Endothelial cell of umbilical vein (primary cell): ENCODE measurements around the gene CNEP1R1. TPM values are rescaled to one million over a fixed set of nuclear protein-coding genes. Genes with fewer than 3 reads are reported as not detected.

Source experiments
- BruUV-seq: library from RNA; stranded (reverse); fragments of 400-500 nt; replicated peaks from 2 replicates; lab custom pipeline; 2021; lab: Mats Ljungman, UMichigan
- CTCF ChIA-PET: fragments of 300-600, 350-600 bp; sonication (Branson Sonifier 250); formaldehyde crosslinking; loops from one replicate; lab custom pipeline; 2021; ENCODE audit warnings: antibody characterized with exemption, inconsistent platforms; lab: Charles Lee
- POLR2A ChIA-PET: fragments of 300-600, 350-600 bp; sonication (Branson Sonifier 250); formaldehyde crosslinking; loops from one replicate; lab custom pipeline; 2021; ENCODE audit warnings: antibody characterized with exemption, inconsistent platforms; lab: Charles Lee
- DNase-seq: peaks from one replicate; pipeline ENCODE4 v3.0.0-alpha.2; 2011; ENCODE audit warnings: low read depth, low spot score
- FAIRE-seq: peaks from 2 replicates; lab custom pipeline; 2011; peaks lifted over from hg19 to GRCh38; lab: Jason Lieb, UNC
- H2AFZ ChIP-seq: 2 replicates; pipeline ENCODE4 v1.6.0; 2012; ENCODE audit warnings: low read depth, low read length, control low read depth, inconsistent platforms
- H3K27ac ChIP-seq: 2 replicates; pipeline ENCODE4 v1.5.1; 2011; ENCODE audit warnings: low read depth, mild to moderate bottlenecking, control low read depth, low read length, moderate library complexity; ENCODE audit not compliant: insufficient read depth
- H3K27me3 ChIP-seq, 2 experiments: 2 replicates each; pipeline versions ENCODE4 v1.6.0 to v1.6.1; 2011; ENCODE audit warnings: low read length in 2 of 2, mixed read lengths in 1 of 2; ENCODE audit not compliant: control insufficient read depth in 2 of 2, insufficient read depth in 2 of 2
- H3K36me3 ChIP-seq, 2 experiments: 2 replicates in 1 of 2; 3 replicates in 1 of 2; pipeline ENCODE4 v1.5.1; 2011; ENCODE audit warnings: low read length in 2 of 2, mild to moderate bottlenecking in 1 of 2, moderate library complexity in 1 of 2; ENCODE audit not compliant: control insufficient read depth in 2 of 2, insufficient read depth in 2 of 2; ENCODE audit errors: extremely low read depth in 1 of 2
- H3K4me1 ChIP-seq: 3 replicates; pipeline ENCODE4 v1.5.1; 2011; ENCODE audit warnings: mild to moderate bottlenecking, low read length; ENCODE audit not compliant: control insufficient read depth, insufficient read depth; ENCODE audit errors: extremely low read depth
- H3K4me2 ChIP-seq: 2 replicates; pipeline ENCODE4 v1.6.1; 2011; ENCODE audit warnings: low read length, control low read depth, mixed read lengths; ENCODE audit not compliant: insufficient read depth
- H3K4me3 ChIP-seq, 3 experiments: fragments of 200-600 bp in 1 of 3; sonication (generic), shearing (Covaris generic) in 1 of 3; replicated peaks in 1 of 3; 2 replicates each; pipeline ENCODE4 v1.5.1; 2011 to 2016; ENCODE audit warnings: control low read depth in 3 of 3, low read length in 3 of 3, mild to moderate bottlenecking in 2 of 3, inconsistent platforms in 1 of 3, low read depth in 1 of 3, moderate library complexity in 1 of 3; ENCODE audit not compliant: insufficient read depth in 1 of 3
- H3K79me2 ChIP-seq: 2 replicates; pipeline ENCODE4 v1.6.0; 2012; ENCODE audit warnings: low read length, inconsistent platforms; ENCODE audit not compliant: control insufficient read depth, insufficient read depth
- H3K9ac ChIP-seq: replicated peaks from 2 replicates; pipeline ENCODE3; 2011; ENCODE audit warnings: low read length, control low read depth; ENCODE audit not compliant: insufficient read depth; ENCODE audit errors: extremely low read depth
- H3K9me1 ChIP-seq: replicated peaks from 3 replicates; pipeline ENCODE4 v1.6.0; 2011; ENCODE audit warnings: mild to moderate bottlenecking, low read length; ENCODE audit not compliant: control insufficient read depth, insufficient read depth; ENCODE audit errors: extremely low read depth
- H3K9me3 ChIP-seq: replicated peaks from 2 replicates; pipeline ENCODE4 v1.5.1; 2012; ENCODE audit warnings: low read length, inconsistent platforms; ENCODE audit not compliant: control insufficient read depth, insufficient read depth
- H4K20me1 ChIP-seq: replicated peaks from 2 replicates; pipeline ENCODE3; 2011; ENCODE audit warnings: mild to moderate bottlenecking, low read length; ENCODE audit not compliant: control insufficient read depth, insufficient read depth; ENCODE audit errors: extremely low read depth
- CTCF ChIP-seq, 2 donors: IDR thresholded peaks; 1 replicate in 1 of 2; 2 replicates in 1 of 2; pipeline ENCODE4 v1.5.1; 2011; ENCODE audit warnings: low read length in 2 of 2, mild to moderate bottlenecking in 2 of 2, moderate library complexity in 2 of 2, control low read depth in 1 of 2, inconsistent platforms in 1 of 2, low read depth in 1 of 2; ENCODE audit not compliant: insufficient read depth in 1 of 2; ENCODE audit errors: extremely low read depth in 1 of 2
- EZH2 ChIP-seq: IDR thresholded peaks from 2 replicates; pipeline ENCODE4 v1.6.1; 2012; ENCODE audit warnings: borderline replicate concordance, low read depth, mild to moderate bottlenecking, moderate library complexity, low read length, inconsistent platforms; ENCODE audit not compliant: severe bottlenecking
- FOS ChIP-seq: IDR thresholded peaks from 2 replicates; pipeline ENCODE4 v1.6.1; 2011; ENCODE audit warnings: mild to moderate bottlenecking, low read length, moderate library complexity, borderline replicate concordance; ENCODE audit not compliant: insufficient read depth
- JUN ChIP-seq: IDR thresholded peaks from 2 replicates; pipeline ENCODE4 v1.6.1; 2011; ENCODE audit warnings: borderline replicate concordance, low read depth; ENCODE audit not compliant: insufficient read length, insufficient read depth
- MAX ChIP-seq: IDR thresholded peaks from 2 replicates; pipeline ENCODE4 v1.6.1; 2011; ENCODE audit not compliant: insufficient read depth, insufficient read length
- MYC ChIP-seq: IDR thresholded peaks from one replicate; pipeline ENCODE4 v1.6.1; 2011; ENCODE audit warnings: mild to moderate bottlenecking, low read depth, low read length
- POLR2A ChIP-seq: IDR thresholded peaks from 2 replicates; pipeline ENCODE4 v1.6.1; 2012; ENCODE audit warnings: low read depth, mild to moderate bottlenecking, control low read depth, low read length
- POLR2AphosphoS5 ChIP-seq: IDR thresholded peaks from 2 replicates; pipeline ENCODE4 v1.6.1; 2012; ENCODE audit warnings: low read depth, mild to moderate bottlenecking, control low read depth, low read length, moderate library complexity; ENCODE audit not compliant: insufficient read depth
- dilution Hi-C: fragments of 300-500 bp; cut with MboI; formaldehyde crosslinking; loops from one replicate; pipeline ENCODE4 v1.15.0; 2019; ENCODE audit warnings: low sequenced_read_pairs; ENCODE audit not compliant: extremely low pct_ligation_motif_present
- intact Hi-C: fragments of 100-400 bp; cut with micrococcal nuclease; formaldehyde crosslinking; loops from one replicate; pipeline ENCODE4 v1.10.0; 2022
- polyA plus RNA-seq, 4 experiments: library from polyadenylated mRNA; depleted of rRNA in 3 of 4; stranded (reverse) in 3 of 4; unstranded in 1 of 4; fragments of >200 nt; gene quantifications; 2 replicates each; pipeline versions ENCODE4 v1.2.1 to v1.2.3, GENCODE V29; 2011 to 2012; ENCODE audit warnings: missing spikeins in 1 of 4
- total RNA-seq: library from RNA; stranded (reverse); gene quantifications from 2 replicates; pipeline ENCODE4 v1.2.3, GENCODE V29; 2021

The CNEP1R1 gene
- total and polyA plus RNA-seq, 2 donors (not counting 3 experiments of a cell fraction or from before 2014, with no cell fraction given), result 15.3 to 23.2 TPM

GRCh38 chr16:50045412-50045811, 20.4 kb downstream of the CNEP1R1 start:
- FAIRE-seq, result no peak
- POLR2A ChIA-PET, result no interaction called here
- BruUV-seq, result no TSS peak

More at GRCh38 chr16:50045412-50045811, 20.4 kb downstream of the CNEP1R1 start:
- TF ChIP-seq CTCF (IDR thresholded peaks at IDR 0.05; ENCODE audit: extremely low read depth in 1 of 2, insufficient read depth in 1 of 2, low read depth in 1 of 2, low read length in 2 of 2) (no peak), MYC (no peak), POLR2A (no peak), FOS (no peak), EZH2 (no peak), JUN (no peak), POLR2AphosphoS5 (no peak), MAX (no peak)
- intact Hi-C loops, result no loop called here
- dilution Hi-C loops, result no loop called here
- Histone ChIP-seq H3K27ac (no peak overlapping the region), H4K20me1 (no peaks in the 10 kb centered on the region), H3K9ac (no peak overlapping the region), H3K27me3 (no peaks in the 10 kb centered on the region), H3K79me2 (no peaks in the 10 kb centered on the region), H3K9me1 (no peaks in the 10 kb centered on the region), H3K4me2 (no peak overlapping the region), H3K4me3 (no peak overlapping the region), H3K36me3 (no peaks in the 10 kb centered on the region), H2AFZ (no peak overlapping the region), H3K9me3 (no peaks in the 10 kb centered on the region), H3K4me1 (no peaks in the 10 kb centered on the region)
- CTCF ChIA-PET, result interaction anchor here (1.9 kb wide), 1 partner anchor 20 kb away, joined by 9 read pairs; the partner anchor contains the start of gene CNEP1R1
- DNase-seq, result no peak
